HG02943 (cell line): ENCODE data around the gene LOXL4.

Experiments used
- ATAC-seq: cut with Tn5 transposase; IDR thresholded peaks from one replicate; pipeline ENCODE4 v1.9.1; 2021; ENCODE audit warnings: mild to moderate bottlenecking, low read depth, moderate library complexity; ENCODE audit not compliant: unreplicated experiment

Gene LOXL4

DNA sequence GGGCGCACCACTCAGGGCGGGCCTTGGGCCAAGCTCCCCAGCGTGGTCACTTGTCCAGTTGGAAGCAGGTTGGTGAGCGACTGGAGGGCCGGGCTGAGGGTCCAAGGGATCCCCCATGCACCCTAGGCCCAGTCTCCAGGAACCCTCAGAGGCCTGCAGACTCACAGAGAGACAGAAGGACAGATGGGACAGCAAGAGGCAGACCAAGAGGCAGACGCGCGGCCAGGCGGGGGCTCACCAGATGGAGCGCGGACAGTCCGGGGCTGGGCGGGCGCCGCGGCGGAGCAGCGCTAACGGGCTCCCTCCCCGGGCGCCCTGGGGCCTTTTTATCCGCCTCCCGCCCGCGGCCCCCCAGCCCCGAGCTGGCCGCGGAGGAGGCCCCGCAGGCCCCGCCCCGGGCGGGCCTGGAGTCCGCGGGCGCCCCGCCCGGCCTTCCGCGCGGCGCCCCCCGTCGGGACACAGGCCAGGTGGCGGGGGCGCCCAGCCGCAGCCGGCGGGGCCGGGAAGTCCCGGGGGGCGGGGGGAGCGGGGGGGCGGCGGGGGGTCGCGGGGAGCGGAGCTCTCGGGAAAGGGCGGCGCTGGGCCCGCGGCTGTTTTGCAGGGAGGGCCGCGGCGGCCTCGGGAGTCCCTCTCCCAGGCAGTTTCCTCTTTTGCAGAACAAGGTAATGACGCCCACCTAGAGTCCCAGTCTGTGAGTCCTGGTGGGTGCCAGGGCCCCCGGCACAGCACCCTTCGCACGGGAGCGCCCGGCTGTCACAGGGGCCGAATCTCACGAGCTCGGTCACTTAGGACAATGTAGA, at the start of gene LOXL4:
LOXL4 (minus strand) TSS at position 301 of the 800 bp plus-strand sequence. CDS start 5,175 bp downstream, outside the sequence.
- ATAC-seq = no peak

DNA sequence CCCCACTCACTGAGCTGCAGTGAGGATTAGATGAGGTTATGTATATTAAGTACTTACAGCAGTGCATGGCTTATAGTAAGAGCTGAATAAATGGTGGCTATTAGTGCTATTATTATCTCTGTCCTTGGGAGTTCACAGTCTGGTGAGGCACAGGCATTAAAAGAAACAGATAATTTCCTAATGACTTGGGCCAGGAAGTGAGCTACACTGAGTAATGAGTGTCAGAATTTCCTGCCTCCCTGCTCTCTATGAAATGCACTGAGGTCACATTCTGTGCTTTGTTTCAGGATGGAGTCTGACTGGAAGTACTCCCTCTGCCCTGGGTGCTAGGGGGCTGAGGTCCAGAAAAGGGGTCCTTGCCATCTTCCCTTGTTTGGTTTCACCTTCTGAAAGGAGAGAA, 48.7 kb upstream of the LOXL4 start:
- no peak for ATAC-seq

DNA sequence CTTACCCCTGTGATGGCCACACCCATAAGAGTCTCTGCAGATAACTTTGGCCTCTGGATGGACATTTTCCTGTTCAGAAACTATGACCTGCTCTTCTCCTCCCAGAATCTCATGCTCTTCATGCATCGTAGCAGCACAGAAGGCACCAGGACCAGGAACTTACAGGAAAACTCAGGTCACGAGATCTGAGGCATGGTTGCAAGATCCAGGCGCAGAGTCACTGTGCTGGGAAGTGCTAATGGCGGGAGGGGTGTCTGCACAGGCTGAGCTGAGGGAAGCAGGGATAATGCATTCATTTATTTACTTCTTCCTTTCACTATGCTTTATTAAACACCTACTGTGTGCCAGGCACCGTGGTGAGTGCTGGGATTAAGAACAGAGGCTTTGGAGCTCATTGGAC, 48.2 kb upstream of the LOXL4 start:
- ATAC-seq = no peak

DNA sequence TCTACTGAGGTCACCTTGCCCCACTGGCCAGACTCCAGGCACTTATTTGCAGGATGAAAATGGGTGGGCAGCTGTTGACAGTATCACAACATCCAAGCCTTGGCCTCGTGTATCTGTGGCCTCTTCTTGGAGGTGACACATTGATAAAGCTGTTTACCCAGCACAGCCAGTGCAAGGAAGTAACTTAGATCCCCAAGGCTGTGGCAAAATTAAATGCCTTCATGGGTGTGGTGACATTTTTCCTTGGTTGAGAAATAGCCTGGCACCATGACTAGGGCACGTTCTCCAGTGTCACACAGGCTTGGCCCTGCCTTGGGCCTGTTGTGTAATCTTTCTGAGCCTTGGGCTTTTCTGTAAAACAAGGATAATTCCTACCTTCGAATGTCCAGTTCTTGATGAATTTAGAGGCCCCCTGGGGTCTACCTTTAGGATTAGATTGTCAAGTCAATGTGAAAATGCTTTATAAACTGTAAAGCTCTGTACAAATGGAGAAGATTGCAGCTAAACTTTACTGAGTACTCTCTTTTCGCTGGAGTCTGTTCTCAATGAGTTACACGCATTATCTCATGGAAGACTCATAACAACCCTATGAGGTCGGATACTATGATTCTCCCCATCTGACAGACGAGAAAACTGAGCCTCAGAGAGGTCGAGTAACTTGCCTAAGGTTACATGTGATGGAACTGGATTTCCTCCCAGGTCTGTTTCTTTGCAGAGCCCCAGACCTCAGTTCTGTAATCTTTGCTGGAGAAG, 46.7 kb upstream of the LOXL4 start:
- no peak for ATAC-seq

DNA sequence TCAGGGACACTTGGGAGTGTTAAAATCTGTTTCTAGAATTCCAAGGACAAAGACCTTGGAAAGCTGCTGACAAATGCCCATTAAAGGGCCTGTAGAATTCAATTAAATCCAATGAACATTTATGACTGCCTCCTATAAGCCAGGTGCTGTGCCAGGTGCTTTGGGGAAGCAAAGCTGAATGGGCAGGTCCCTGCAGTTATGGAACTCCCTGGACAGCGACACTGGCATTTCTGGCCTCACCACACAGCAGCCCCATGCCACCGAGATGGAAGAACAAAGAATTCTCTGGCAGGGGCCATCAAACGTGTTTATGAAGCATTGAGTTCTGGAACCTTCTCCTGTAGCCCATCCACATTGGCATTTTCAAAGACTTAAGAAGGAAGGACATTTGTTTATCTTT, 45.6 kb upstream of the LOXL4 start:
- ATAC-seq = no peak

DNA sequence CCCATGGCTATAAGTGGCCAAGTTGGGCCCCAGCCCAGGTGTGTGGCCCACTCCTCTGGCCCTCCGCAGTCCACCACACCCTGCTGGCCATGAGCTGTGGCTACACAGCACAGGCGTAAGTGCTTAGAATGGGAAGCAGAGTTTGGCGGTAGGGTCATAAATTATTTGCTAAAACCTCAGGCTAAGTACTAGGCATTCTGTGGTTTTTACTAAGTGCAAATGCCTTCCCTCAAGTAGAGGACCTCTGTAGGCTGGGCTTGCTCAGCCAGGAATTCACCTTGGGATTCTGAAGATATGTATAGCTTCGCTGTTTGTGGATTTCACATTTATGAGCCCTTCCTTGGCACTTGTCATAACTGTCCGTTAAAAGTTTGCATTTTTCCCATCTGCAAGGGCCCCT, 44.8 kb upstream of the LOXL4 start:
- no peak for ATAC-seq

DNA sequence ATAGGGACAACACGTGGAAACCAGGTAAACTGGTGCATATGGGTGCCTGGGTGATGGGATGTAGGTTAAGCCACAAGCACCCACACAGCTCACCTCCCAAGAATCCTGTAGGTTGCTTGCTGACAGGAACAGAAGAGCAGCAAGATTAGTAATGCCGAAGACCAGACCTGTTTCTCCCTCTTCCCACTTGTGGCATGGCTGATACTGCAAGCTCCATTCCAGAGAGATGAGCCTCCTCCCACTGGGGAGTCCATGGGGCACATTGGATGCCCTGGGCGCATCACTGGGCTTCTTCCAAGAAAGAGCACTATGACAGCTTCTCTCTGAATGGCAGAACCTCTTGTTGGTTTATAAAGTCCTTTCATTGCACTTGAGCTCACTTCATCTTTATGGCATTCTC, 44.4 kb upstream of the LOXL4 start:
- ATAC-seq = no peak

DNA sequence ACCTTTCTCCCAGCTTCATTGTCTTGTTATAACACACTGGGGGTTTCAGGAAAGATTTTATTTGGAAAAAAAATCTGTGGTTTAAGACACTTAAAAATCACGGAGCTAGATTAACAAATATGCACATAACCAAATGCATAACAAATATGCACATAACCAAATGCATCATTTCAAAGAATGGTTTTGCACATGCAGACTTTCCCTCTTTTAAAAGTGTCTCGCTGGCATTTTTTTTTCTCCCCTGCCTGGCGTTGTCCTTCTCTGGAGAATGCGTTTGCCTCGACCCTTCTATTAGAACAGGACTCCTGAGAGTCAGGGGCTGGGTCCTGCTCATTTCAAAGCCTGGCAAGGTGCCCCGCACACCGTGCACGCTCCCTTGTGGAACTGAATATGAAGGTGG, 42.7 kb upstream of the LOXL4 start:
- no peak for ATAC-seq

DNA sequence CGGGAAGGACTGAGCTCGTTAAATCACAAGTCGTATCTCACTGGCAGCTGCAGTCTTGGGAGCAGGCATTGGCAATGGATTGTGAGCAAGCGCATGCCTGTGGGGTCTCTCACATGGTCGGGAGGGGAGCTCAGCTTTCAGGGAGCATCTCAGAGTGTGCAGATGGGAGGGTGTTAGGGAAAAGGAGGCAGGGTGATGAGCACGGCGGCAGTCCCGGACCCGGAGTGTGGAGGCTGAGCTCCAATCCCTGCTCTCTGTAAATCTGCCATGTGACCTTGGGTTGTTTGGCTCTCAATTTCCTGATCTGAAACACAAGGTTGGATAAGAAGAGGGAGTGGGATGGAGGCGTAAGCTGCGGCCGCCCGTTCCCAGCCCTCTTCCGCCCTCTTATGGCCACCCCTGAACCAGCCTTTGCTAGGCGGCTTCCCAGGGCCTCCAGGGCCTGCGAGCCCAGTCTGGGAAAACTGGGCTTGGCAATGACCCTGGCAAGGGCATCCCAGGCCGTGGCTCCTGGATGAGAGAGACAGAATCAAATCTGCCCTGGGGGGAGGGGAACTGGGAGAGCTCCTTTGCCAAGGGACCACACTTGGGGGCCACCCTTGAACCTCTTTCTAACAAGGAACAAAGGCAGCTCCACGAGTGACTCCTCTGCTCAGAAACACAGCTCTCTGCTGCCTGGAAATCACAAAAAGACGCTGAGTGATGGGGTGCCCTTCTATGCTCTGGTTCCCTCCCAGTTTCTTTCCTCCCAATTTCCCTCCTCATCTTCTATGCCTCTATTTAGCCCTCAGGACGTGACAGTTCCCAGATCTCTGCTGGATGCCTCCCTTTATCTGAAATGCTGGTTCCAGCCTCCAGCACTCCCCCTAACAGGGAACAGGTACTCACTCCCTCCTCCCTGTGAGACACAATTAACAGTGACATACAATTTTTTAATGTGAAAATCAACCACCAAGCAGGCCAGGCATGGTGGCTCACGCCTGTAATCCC, 41.7 kb upstream of the LOXL4 start:
- no peak for ATAC-seq

DNA sequence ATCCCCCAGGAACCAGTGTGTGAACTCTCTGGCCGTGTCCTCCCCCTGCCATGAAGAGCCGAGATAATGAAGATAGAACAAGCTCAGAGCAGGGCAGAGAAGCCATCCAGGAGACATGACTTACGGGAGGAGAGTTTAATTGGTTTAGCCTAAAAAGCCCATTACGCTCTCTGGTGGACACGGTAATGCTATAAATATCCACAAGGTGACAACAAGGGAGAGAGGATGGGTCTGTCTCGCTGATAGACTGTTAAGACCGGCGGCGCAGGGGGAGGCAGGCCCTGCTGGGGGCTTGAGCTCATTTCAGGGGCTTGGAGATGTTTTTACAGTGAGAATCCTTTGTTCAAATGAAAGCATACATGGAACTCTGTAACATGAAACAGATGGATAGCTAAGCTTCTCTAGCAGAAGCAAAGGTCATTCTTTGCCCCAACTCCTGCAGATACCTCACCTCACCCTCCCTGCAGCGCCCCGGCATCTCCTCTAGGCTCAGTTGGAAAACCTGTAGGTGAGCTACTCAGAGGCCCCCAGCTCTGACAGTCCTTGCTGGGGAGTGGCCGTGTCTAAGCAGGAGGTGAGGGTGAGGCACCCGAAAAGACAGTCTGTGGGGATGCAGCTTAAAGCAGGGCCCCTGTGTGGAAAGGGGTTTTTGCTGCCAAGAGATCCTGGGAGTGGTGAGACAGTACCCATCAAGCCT, 40.8 kb upstream of the LOXL4 start:
- ATAC-seq = no peak

DNA sequence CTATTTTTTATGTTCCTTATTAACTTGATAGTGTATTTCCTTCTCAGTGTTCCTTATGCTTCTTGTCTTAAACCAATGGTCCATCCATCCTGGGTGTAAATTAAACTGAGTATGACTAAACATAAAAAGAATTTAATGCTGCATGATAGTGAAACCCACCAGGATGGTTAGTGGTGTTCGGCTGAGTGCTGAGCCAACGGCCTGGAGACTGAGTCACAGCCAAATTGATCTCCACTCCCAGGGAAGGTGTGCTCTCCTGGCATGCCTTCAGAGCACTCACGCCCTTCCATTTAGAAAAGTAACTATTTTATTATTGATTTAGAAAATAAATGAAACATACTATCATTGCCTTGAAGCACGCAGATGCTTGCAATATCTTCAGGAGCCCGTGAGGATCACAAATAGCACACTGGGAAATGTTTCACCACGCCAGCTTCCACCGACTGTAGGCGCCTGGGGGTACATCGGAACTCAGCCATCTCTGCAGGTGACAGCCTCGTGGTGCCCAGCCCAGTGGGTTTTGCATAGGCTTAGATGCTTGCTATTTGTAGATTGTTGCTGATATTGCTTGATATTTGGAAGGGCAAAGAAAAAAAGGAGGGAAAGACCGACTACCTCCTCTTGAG, 40.0 kb upstream of the LOXL4 start:
- no peak for ATAC-seq

DNA sequence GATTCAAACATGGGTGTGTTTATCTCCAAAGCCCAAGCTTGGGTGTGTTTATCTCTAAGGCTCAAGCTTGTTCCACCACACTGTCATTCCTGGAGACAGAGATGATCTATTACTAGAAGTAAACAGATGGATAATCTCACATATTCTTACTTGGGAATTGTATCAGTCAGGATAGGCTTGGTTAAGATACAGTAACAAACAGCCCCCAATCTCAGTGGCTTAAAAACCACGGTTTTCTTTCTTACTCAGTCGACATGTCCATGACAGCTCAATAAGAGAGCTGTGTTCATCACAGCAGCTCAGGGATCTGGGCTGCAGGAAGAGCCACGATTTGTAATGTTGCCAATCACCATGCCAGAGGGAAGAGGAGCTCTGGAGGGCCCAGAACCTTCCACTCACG, 38.5 kb upstream of the LOXL4 start:
- no peak for ATAC-seq

DNA sequence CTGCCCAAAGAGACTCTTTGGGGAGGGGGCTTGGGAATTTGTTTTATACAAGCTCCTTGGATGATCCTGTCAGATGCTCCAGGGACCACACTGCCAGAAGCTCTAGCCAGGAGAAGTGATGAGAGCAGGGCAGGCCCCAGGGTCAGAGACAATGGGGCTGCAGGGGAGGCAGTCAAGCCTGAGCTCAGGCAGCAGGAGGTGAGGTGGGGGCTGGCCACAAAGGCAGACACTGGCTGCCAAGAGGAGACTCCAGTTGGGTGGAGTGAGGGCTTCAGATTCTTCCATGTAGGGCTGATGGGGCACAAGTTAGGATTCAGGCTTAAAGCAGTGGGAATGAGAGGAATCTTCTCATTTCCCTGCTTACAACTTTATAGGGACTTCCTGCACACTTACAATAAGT, 35.6 kb upstream of the LOXL4 start:
- no peak for ATAC-seq

DNA sequence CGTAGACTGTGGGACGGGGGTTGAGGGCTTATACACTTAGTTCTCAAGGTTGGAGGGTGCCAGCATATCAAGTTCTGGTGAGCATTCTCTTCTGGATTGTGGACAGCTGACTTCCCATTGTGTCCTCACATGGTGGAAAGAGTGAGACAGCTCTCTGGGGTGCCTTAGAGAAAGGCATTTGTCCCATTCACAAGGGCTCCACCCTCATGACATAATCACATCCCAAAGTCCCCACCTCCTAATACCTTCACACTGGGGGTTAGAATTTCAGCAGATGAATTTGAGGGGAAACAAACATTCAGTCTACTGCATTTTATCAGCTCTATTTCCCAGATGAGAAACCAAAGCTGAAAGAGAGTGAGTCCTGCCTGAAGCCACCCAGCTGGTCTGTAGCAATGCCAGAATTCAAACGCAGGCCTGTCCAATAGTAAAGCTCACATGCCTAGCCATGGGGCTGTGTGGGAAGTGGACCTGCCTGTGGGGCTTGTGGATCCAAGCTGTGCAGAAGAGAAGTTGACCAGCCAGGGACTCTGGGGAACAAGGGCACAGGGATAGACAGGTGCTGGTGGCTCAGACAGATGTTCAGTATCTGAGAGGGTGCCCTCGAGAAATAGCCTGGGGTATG, 34.9 kb upstream of the LOXL4 start:
- ATAC-seq = no peak

DNA sequence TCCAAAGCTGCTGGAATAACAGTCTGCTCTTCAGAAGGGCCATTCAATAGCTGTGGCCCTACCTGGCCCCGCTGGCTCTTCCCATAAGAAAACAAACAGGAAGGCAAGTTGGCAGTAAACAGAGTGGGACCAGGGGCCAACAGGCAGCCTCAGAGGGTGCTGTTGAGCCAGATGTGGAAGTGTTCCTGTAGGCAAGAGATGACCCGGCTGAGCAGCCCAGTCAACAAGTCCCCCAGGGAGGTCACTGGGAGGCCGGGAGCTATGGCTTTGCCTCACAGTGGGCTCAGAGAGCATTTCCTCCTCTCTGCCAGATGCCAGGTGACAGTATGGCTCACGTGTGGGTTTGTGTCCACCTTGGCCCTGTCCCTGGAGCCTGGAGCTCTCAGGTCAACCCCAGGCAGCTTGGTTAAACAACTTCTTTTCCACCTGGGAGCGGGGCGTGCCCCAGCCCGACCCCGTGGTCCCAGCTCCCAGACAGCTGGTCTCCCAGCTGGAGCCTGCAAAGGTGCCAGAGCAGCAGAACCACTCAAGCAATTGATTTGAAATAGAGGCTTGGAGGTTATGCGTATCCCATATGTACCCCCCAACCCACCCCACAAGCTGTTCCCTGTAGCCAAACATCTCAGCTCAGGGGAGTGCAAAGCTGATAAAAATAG, 33.8 kb upstream of the LOXL4 start:
- ATAC-seq = no peak

DNA sequence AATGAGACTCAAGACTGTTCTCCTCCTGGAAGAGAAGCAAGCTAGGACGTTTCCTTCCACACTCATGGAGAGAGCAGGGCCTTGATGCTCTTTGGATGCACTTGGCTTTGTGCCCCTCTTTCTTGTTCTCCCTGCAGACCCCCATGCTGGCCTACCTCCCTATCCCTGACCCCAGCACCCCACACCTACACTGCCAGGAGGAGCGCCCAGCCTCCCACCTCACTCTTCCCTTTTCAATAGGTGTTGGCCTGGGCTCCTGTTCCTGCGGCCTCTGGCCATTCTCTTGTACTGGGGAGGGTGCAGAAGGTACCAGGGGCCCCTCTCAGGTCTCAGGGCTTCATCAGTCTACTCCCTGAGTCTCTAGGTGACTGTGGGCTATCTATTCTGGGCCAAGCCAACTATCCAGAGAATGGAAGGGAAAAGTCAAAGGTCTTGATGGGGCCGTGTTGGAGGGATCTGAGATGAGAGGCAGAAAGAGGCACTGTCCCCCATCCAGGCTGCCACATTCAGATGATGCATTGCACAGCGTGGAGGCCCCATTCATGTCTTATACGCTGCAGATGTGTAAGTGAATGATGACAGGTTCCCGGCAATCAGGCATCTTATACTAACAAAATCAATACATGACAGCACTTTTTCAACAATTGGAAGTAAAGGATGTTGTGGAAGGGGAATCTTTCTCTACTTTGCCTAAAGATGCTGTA, 32.7 kb upstream of the LOXL4 start:
- ATAC-seq = no peak

DNA sequence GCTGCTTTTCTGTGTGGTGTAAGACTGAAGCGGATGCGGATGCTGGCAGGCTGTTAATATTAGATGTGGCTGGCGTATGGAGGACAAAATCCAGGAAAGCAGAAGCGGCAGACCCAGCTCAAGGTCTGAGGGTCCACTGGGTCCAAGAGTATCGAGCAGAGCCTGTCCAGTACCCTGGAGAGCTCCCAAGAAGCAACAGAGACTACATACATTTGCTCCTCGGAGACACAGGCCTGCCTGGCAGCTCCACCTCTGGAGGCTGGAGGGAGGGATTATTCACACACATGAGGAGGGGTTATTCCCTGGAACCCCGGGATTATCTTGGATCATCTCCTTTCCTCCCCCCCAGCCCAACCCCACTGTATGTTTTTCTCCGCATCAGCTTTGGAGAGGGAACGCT, 31.3 kb upstream of the LOXL4 start:
- ATAC-seq = no peak

DNA sequence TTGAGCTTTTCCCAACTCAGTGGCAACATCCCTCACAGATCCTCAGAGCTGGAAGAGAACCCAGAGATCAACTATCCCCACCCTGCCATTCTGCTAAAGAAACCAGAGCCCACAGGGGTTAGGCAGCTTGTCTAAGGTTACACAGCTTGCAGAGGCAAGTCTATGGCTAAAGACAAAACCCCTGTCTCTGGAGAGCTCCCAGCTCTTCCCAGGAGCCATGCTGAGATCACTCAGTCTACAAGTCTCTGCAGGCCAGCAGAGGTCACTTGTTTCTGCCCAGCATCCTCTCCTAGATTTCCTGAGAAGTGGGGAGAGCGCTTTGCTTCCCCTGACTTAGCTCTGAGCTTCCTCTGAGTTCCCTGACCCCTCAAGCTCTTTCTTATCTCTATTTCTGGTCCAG, 28.5 kb upstream of the LOXL4 start:
- no peak for ATAC-seq
